GM19467 (cell line): ENCODE measurements around the gene ANO4.
"Not testable (repeated sequence)": the region's sequence is repeated elsewhere in the genome, so short reads cannot be mapped to it uniquely, and the experiment has no call there.

Experiments used
- ATAC-seq: cut with Tn5 transposase; IDR thresholded peaks from one replicate; pipeline ENCODE4 v1.9.1; 2021; ENCODE audit warnings: mild to moderate bottlenecking, moderate library complexity; ENCODE audit not compliant: unreplicated experiment

The ANO4 gene

GRCh38 chr12:101027816-101028215 is 233.2 kb downstream of the ANO4 start:
- no peak for ATAC-seq

GRCh38 chr12:101038289-101038871 is 243.8 kb downstream of the ANO4 start:
- ATAC-seq: no peak

GRCh38 chr12:101039848-101040531 is 245.4 kb downstream of the ANO4 start:
- no peak for ATAC-seq

GRCh38 chr12:101040936-101041335 is 246.4 kb downstream of the ANO4 start:
- ATAC-seq: no peak

GRCh38 chr12:101042211-101042610 is 247.6 kb downstream of the ANO4 start:
- no peak for ATAC-seq

GRCh38 chr12:101044512-101045059 is 250.0 kb downstream of the ANO4 start:
- ATAC-seq: no peak

- no peak for ATAC-seq
These were observed 251.2 kb downstream of the ANO4 start for GRCh38 chr12:101045486-101046464.

GRCh38 chr12:101047652-101048051 is 253.1 kb downstream of the ANO4 start:
- no peak for ATAC-seq

- no peak for ATAC-seq
These were observed 256.1 kb downstream of the ANO4 start for GRCh38 chr12:101050631-101051030.

- no peak for ATAC-seq
These were observed 256.6 kb downstream of the ANO4 start for GRCh38 chr12:101051151-101051550.

GRCh38 chr12:101051901-101052550 is 257.4 kb downstream of the ANO4 start:
- no peak for ATAC-seq

GRCh38 chr12:101053203-101053602 is 258.6 kb downstream of the ANO4 start:
- no peak for ATAC-seq

GRCh38 chr12:101055940-101056339 is 261.4 kb downstream of the ANO4 start:
- no peak for ATAC-seq

- not testable (repeated sequence) for ATAC-seq
These were observed 267.9 kb downstream of the ANO4 start for GRCh38 chr12:101062508-101062907.

GRCh38 chr12:101064721-101065120 is 270.1 kb downstream of the ANO4 start:
- ATAC-seq: no peak

GRCh38 chr12:101066489-101066888 is 271.9 kb downstream of the ANO4 start:
- no peak for ATAC-seq

- ATAC-seq: no peak
These were observed 273.8 kb downstream of the ANO4 start for GRCh38 chr12:101068402-101068801.

- no peak for ATAC-seq
These were observed 274.3 kb downstream of the ANO4 start for GRCh38 chr12:101068836-101069235.

- no peak for ATAC-seq
These were observed 280.5 kb downstream of the ANO4 start for GRCh38 chr12:101074940-101075680.

GRCh38 chr12:101076921-101077320 is 282.3 kb downstream of the ANO4 start:
- ATAC-seq: no peak
